ENCODE results near the gene OXSR1.
"Not testable (repeated sequence)": the region's sequence is repeated elsewhere in the genome, so short reads cannot be mapped to it uniquely, and the experiment has no call there.

Gene OXSR1

DNA sequence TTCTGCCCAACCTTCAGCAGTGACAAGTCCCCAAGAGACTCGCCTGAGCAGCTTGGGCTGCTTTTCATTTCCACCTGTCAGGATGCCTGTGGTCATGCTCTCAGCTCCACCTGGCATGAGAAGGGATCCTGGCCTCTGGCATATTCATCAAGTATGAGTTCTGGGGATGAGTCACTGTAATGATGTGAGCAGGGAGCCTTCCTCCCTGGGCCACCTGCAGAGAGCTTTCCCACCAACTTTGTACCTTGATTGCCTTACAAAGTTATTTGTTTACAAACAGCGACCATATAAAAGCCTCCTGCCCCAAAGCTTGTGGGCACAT is 23.4 kb upstream of the OXSR1 start:
- DNase-seq (ENCODE audit: low spot score) = no peak

DNA sequence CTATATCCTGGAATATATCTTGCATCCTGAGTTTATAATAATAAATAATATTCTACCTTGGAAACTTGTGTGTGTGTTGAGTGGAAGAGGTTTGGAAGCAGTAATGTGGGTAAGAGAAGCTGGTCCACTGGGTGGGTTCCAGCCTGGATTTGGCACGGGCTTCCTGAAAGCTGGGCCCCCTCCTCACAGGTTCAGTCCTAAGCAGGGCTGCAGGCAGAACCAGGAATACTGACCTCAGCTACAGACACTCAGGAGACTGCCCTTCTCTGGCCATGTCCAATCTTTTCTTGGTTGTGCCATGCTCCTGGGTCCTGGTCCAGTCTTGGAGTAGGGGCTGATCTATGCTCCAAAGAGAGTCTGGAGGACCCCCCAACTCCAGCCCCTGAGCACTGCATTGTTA is 22.4 kb upstream of the OXSR1 start:
- DNase-seq (ENCODE audit: low spot score) = no peak

DNA sequence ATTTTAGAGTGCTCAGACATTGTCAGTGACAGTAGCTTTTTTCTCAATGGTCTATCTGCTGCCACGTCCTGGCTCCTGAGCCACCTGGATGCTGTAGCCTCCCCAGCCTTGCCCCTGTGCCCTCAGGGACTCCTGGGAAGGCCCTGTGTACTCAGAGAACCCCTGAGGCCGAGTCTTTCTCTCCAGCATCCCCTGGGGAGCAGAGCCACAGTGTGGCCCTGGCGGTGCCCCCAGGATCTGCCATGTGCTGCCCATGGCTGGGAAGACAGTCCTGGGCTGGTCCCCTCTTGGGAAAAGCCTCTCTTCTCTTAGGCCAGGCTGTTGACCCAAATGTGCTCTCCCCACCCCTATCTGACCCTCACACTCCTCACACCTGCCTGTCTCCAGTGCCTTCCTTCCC is 21.8 kb upstream of the OXSR1 start:
- no peak for DNase-seq (ENCODE audit: low spot score)

GRCh38 chr3:38146504-38146903 is 18.8 kb upstream of the OXSR1 start:
- no peak for DNase-seq (ENCODE audit: low spot score)

DNA sequence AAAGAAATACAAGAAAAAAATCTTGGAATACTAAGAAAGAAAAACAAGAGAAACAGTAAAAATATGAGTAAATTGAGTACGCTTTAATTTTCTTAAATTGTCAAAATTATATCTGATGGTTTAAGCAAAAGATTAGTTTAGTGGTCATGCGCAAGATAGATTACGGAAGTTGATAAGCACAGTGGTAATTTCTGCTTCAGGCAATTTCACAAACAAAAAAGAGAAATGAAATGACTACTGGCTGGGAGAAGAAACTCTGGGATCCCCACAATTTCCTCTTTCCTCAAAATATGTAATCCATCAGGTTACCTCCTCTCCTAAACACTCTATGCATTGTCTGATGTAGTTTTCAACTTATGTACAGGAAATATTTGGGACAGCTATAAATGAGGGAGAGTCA is 17.9 kb upstream of the OXSR1 start:
- DNase-seq (ENCODE audit: low spot score) = no peak

- DNase-seq (ENCODE audit: low spot score) = no peak
Measured at GRCh38 chr3:38148311-38148882, 16.9 kb upstream of the OXSR1 start.

GRCh38 chr3:38149708-38150107 is 15.6 kb upstream of the OXSR1 start:
- no peak for DNase-seq (ENCODE audit: low spot score)

DNA sequence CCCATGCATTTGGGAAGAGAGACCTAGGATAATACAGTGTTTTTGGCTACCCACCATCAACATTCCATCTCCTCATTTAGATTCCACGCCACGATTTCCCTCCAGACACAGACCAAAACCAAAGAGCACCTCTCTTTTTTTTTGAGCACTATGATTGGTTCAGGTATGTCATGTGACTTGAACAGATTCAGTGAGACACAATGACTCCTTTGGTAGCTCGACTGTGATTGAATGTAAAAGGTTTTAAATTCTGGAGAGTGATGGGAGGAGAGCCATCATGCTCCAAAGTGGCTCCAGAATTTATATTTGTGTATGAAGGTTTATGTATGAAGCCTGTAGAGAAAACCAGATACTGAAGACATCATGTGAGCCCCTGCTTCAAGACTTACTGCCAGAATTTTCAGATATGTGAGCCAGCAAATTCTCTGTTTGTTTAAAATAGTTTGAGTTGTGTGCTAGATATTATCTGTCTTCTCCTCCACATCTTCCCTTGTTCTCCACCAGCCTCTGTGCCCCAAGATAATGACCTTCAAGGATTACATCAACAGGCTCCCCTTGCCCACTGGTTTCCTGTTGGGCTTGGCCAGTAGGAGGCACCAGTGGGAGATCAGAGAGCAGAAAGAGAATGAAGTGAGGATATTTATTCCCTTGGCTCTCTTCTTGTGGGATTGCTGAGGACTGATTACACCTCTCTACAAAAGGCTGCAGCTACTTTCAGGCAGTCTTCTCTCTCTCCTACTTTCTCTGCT is 14.4 kb upstream of the OXSR1 start:
- peak; percentile 45 for DNase-seq (ENCODE audit: low spot score)

GRCh38 chr3:38151667-38152265 is 13.6 kb upstream of the OXSR1 start:
- DNase-seq (ENCODE audit: low spot score) = no peak

- no peak for DNase-seq (ENCODE audit: low spot score)
Measured at GRCh38 chr3:38152609-38153008, 12.7 kb upstream of the OXSR1 start.

DNA sequence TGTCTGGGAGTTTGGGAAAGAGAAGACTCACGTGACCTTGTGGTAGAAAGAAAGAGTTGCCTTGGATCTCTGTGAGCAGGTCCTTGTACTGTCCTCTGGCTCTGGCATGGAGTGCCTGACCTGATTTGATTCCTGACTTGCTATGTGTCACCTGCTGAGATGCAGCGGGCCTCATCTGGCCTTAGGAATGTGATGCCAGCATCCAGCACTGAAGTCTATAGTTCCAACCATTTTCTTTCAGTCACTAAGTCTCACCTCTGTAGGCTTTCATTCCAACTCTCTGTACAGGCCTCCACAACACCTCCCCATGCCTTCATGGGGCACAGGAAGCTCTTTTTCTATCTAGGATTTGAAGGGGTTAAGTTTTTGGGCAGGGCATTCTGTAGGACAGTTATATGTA is 12.1 kb upstream of the OXSR1 start:
- DNase-seq (ENCODE audit: low spot score) = no peak

- no peak for DNase-seq (ENCODE audit: low spot score)
Measured at GRCh38 chr3:38154033-38154494, 11.3 kb upstream of the OXSR1 start.

DNA sequence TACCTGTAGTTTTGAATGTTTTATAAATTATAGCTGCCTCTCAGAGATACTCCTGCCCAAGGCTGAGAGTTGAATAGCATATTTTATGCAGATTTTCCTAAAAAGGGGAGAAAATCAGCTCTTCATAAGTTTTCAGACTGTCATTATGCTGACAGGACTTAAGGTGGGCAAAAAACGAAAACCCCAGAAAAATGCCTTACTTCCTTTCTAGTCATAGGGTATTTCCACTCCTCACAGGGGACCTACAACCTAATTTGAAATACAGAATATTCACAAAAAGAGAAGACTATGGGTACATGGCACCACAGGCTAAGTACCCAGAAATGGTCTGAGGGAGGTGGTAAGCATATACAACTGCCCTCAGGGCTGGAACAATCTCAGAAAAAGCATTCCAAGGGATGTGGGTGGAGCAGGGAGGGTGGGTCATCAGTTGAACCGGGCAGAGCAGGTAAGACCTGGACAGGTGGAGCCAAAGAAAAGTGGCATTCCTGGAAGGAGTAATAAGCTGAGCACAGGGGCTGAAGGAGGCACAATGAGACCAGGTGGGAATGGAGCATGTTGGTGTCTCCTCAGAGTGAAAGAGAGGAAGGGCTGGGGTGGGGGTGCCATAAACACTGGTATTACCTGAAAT is 10.6 kb upstream of the OXSR1 start:
- DNase-seq (ENCODE audit: low spot score) = no peak

GRCh38 chr3:38155825-38156224 is 9.5 kb upstream of the OXSR1 start:
- DNase-seq (ENCODE audit: low spot score) = no peak

DNA sequence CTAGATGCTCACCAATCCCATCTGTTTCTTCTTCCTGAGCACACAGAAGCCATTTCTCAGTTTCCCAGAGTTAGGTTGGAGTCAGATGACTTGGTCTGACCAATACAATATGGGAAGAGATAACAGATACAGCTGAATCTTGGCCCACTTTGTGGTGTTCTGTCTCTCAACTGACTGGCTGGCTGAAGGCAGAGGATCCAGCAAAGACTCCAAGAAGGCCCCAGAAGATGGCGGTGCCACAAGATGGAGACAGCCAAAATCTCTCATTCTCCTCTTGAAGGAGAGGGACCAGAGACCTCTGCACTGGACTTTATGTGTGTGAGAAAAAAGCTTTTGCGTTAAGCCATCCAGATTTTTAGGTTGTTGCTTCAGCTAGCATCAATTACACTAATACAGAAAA is 8.2 kb upstream of the OXSR1 start:
- no peak for DNase-seq (ENCODE audit: low spot score)

DNA sequence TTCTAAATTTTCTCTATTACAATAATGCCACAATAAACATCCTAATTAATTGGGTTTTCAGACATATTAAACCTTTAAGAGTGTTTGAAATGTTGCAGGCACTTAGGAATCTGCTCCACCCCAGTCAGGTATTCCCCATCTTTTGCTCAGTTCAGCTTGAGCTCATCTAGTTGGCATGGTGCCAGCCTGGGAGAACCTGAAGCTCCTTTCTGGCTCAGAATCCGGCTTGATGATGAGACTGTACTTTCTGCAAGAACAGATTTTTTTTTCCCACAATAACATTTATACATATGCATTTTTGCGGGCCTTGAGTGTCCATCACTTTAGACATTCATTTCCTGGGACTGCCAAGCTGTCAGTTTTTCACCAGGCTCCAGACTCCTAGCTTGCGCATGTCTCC is 7.7 kb upstream of the OXSR1 start:
- DNase-seq (ENCODE audit: low spot score) = peak; percentile 41

GRCh38 chr3:38158472-38158871 is 6.9 kb upstream of the OXSR1 start:
- no peak for DNase-seq (ENCODE audit: low spot score)

- DNase-seq (ENCODE audit: low spot score) = not testable (repeated sequence)
Measured at GRCh38 chr3:38160704-38161103, 4.6 kb upstream of the OXSR1 start.

GRCh38 chr3:38163117-38163840 is 2.1 kb upstream of the OXSR1 start:
- DNase-seq (ENCODE audit: low spot score) = peak; percentile 35

DNA sequence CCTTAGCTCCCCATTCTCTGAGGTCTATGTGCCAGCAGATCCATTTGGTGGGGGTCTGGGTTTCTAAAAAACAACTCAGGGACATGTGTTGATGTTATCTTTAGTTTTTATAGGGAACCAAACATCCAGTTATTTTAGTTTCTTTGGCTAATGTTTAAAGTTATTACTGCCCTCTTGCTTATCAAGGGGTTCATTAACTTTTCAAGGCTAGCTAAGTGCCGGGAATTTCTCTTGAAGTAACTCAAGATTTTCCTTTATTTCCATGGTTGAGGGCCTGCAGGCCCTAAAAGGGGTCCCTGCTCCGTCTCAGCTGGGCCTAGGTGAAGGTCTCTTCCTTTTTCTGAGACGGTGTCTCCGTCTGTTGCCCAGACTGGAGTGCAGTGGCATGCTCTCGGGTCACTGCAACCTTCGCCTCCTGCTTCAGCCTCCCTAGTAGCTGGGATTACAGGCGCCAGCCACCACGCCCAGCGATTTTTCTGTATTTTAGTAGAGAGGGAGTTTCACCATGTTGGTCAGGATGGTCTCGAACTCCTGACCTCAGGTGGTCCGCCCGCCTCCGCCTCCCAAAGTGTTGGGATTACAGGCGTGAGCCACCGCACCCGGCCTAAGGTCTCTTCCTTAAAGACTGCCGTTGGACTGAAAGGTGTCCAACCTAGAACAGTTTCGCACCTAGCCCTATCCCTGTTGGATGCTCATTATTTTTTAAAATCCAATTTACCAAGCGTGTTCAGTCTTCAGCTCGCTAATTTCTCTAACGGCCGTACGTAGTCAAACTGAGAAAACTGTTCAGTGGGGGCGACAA is 1.3 kb upstream of the OXSR1 start:
- DNase-seq (ENCODE audit: low spot score) = peak; percentile 29

DNA sequence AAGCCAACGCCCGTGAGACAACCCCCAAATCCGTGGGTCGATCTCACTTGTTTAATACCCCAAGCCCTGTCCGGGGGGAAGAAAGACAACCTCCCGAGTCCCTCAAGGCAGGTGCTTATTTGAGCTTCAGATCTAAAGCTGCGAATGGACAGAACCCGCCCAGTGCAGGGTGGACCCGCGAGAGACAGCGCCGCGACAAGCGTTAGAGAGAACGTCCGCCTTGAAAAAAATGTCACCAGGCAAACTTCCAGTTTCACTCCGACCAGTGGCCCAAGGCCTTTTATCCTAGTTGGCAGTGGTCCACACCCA is 740 bp upstream of the OXSR1 start:
- no peak for DNase-seq (ENCODE audit: low spot score)

Measured in hematopoietic multipotent progenitor cell treated with erythropoietin and hydrocortisone succinate and interleukin-3 and kit ligand, for 17 days (in vitro differentiated cells).